ENCODE results near the gene ATP6V0E2.

The ATP6V0E2 gene

GRCh38 chr7:149838992-149839408 lies 34.8 kb upstream of the ATP6V0E2 start:
- no peak for DNase-seq

DNA sequence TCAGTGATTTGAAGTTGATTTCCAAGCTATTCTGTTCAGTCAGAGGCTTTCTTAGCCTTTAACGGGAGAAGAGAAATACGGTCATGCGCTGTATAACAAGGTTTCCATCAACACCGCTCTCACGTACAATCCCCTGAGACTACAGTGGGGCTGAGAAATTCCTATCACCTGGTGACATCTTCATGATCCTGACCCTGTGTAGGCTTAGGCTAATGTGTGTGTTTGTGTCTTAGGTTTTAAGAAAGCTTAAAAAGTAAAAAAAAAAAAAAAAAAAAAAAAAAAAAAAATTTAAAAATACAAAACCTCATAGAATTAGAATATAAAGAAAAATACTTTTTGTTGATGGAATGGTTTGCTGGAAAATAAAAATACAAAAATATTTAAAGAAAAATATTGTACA lies 33.8 kb upstream of the ATP6V0E2 start:
- no peak for DNase-seq

- no peak for DNase-seq
Measured at GRCh38 chr7:149843566-149843965, 30.2 kb upstream of the ATP6V0E2 start.

GRCh38 chr7:149844445-149844844 lies 29.3 kb upstream of the ATP6V0E2 start:
- no peak for DNase-seq

DNA sequence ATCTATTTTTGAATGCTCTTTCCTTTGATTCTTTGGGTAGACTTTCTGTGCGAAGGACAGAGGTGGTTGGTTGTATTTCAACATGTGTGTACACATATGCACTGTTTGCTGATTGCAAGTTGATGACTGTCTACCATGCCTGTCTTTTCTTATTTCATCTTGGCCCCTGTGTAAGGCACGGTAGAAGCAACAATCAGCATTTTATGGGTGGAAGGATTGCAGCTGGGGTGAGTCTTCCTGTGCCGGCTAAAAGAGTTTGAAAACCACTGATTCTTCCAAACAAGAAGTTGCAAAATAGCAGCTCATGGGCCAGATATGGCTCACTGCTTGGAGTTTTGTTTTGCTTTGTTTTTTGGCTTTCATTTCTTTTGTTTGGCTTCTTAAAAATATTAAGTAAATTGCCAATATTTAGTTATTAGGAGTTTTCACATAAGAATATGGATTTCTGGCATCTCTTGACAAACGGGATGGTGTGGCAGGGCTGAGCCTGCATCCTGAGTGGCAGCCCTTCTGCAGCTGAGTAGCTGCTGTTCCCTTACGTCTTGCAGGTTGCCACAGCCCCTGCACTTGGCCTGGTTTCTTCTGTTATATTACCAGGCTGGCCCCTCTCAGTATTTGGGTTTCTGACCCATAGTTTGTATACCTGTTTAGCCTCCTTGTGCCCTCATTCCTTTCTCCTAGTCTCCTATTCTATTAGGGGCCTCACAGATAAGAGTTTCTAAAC lies 28.4 kb upstream of the ATP6V0E2 start:
- DNase-seq, result no peak

GRCh38 chr7:149846021-149846420 lies 27.7 kb upstream of the ATP6V0E2 start:
- DNase-seq, result no peak

DNA sequence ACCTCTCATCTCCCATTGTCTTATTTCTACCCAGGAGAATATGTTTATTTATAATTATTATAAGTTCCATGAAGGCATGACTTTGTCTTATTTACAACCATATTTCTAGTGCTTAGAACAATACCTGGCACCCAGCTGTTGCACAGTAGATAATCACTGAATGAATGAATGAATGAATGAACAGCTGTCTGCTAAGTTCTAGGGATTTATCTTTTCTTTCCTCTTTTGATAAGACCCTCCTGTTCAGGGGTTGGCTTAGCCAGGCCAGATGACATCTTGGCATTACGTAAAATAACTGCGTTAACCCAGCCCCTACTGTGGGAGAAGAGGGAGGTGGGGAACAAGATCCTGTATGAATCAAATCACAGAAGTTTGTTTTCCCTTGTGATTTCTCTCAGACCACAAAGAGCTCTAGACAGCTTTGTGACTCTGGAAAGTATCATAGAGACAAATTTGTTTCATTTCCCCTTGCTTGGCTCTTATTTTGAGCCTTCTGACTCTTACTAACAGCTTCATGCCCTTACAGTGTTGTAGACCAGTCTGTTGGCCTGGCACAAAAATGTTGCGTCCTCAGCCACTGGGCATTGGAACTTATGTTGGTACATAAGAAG lies 27.2 kb upstream of the ATP6V0E2 start:
- DNase-seq, result no peak

DNA sequence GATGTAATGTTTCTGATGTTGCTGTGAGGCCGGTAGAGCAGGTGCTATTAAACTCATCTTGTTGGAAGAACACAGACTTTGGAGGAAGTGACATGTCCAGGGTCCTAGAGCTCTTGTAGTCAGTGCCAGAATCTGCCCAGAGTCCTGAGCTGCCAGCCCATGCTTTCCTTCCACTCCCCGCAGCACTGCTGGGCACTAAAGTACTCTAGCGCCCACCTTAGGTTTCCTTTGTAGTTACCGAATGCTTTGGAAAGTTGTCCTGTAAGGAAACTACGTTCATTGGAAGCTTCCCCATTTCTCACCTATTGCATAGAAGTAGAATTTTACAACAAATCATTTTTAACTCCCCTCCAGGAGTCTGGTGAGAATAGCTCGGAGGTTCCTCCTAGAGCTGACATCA lies 24.6 kb upstream of the ATP6V0E2 start:
- no peak for DNase-seq

DNA sequence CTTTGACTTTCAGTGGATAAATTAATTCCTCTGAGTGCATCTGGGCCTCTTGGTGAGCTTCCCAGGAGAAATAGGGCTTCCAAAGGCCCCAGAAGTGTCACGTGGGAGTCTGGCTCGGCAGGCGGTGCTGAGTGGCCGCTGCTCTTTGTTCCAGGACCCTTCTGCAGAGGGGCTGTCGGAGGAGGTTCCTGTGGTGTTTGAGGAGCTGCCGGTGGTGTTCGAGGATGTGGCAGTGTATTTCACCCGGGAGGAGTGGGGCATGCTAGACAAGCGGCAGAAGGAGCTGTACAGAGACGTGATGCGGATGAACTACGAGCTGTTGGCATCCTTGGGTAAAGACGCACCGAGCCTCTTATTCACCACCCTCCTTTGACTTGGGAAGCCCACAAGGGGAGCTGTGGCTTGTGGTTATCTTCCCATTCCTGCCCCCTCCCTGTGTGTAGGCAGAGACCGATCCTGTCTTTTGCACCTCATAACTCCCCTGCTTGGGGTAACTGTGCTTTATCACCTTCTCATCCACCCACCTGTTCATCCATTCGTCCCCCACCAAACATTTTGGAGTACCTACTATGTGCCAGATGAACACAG lies 23.7 kb upstream of the ATP6V0E2 start:
- DNase-seq, result no peak

GRCh38 chr7:149850716-149851115 lies 23.1 kb upstream of the ATP6V0E2 start:
- DNase-seq, result no peak

GRCh38 chr7:149851449-149851848 lies 22.3 kb upstream of the ATP6V0E2 start:
- no peak for DNase-seq

DNA sequence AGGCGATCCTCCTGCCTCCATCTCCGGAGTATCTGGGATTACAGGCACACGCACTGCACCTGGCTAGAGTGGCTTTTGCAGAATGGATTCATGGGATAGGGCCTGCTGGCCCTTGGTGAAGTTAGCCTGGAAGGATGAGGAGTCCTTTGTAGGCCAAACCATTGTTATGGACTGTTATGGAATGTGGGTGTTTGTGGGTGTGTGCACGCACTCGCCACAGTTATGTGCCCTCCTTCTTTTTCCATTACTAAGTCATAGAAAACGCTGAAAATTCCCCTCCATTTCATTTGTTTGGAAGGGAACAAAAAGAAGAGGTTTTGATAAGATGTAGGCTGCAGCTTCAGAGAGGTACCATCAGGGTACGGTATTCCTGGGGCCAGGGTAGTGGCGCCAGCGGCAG lies 20.6 kb upstream of the ATP6V0E2 start:
- DNase-seq, result no peak

- peak; percentile 93 for DNase-seq
Measured at GRCh38 chr7:149854611-149855360, 19.0 kb upstream of the ATP6V0E2 start.

DNA sequence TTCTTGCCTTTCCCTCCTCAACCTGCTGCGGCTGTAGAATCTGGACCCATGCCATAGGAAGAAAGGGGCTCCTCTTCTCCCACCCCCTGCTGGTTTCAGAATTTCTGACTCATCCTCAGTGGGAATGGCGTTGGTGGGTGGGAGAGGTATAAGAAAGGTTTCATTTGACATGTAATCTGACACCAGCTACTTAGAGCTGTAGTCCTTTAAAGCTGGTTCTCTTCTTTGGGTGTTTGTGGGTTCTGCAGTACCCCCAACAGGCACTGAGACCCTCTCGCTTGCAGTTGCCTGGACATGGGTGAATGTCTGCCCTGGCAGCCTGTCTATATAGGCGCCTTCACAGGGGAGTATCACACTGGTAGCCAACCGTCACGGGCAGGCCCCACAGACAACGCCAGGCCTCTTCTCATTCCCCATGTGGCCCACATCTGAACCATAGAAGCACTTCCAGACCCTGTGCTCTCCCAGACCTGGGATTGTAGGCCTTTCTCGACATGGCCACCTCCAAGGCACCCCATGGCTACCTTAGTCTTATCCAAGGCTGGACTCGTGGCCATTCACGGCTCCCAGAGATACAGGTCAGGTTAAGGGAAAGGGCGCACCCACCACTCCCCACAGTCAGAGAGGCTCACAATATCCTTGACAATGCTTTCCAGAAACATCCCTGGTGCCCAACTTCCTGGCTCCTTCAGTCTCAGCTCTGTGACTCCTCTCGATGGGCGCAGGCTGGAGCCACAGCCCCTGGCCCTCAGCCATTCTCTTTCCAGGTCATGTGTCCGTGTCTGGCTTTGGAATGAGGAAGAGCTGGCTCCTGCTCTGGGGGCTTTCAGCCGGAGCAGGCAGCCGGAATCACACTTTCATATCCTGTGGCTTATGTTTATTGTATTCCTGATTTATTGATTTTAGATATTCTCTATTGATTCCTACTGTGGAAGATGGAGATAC lies 18.1 kb upstream of the ATP6V0E2 start:
- no peak for DNase-seq

GRCh38 chr7:149856583-149856982 lies 17.2 kb upstream of the ATP6V0E2 start:
- DNase-seq, result no peak

- no peak for DNase-seq
Measured at GRCh38 chr7:149859369-149859768, 14.4 kb upstream of the ATP6V0E2 start.

- DNase-seq, result no peak
Measured at GRCh38 chr7:149859876-149860275, 13.9 kb upstream of the ATP6V0E2 start.

DNA sequence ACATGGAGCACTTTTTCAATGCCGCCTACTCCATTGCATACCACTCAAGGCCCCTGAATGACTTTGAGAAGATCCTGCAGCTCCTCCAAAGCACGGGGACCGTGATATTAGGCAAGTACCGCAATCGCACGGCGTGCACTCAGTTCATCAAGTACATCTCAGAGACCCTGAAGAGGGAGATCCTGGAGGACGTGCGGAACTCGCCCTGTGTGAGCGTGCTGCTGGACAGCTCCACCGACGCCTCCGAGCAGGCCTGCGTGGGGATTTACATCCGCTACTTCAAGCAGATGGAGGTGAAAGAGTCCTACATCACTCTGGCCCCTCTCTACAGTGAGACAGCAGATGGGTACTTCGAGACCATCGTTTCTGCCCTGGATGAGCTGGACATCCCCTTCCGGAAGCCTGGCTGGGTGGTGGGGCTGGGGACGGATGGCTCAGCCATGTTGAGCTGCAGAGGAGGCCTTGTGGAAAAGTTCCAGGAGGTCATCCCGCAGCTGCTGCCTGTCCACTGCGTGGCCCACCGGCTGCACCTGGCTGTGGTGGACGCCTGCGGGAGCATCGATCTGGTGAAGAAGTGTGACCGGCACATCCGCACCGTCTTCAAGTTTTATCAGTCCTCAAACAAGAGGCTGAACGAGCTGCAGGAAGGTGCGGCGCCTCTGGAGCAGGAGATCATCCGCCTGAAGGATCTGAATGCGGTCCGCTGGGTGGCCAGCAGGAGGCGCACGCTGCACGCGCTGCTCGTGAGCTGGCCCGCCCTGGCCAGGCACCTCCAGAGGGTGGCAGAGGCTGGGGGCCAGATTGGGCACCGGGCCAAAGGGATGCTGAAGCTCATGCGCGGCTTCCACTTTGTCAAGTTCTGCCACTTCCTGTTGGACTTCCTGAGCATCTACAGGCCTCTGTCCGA lies 12.7 kb upstream of the ATP6V0E2 start:
- no peak for DNase-seq

DNA sequence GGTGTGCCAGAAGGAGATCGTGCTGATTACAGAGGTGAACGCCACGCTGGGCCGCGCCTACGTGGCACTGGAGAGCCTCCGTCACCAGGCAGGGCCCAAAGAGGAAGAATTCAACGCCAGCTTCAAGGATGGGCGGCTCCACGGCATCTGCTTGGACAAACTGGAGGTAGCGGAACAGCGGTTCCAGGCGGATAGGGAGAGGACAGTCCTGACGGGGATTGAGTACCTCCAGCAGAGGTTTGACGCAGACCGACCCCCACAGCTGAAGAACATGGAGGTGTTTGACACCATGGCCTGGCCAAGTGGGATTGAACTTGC lies 12.1 kb upstream of the ATP6V0E2 start:
- no peak for DNase-seq

DNA sequence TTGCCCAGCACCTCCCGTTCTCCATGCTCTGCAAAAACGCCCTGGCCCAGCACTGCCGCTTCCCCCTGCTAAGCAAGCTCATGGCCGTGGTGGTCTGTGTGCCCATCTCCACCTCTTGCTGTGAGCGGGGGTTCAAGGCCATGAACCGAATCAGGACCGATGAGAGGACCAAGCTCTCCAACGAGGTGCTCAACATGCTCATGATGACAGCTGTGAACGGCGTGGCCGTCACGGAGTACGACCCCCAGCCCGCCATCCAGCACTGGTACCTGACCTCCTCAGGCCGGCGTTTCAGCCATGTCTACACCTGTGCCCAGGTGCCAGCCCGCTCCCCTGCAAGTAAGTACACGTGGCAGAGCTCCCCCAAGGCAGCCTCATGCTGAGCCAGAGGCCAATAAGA lies 11.6 kb upstream of the ATP6V0E2 start:
- no peak for DNase-seq

DNA sequence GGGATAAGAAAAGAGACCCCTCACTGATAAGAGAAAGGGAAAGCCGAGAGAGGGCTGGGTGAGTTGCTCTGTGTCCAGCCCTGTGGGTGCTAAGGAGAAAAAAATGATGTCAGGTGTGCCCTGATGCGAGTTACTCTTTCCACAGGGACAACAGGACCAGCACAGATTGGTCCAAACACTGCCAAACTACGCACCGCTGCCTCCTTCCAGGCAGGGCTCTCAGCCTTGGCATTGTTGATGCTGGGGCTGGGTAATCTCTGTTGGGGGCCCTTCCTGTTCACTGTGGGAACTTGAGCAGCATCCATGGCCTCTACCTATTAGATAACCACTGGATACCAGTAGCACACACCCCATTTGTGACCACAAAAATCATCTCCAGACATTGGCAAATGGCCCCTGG lies 10.3 kb upstream of the ATP6V0E2 start:
- DNase-seq, result no peak

DNA sequence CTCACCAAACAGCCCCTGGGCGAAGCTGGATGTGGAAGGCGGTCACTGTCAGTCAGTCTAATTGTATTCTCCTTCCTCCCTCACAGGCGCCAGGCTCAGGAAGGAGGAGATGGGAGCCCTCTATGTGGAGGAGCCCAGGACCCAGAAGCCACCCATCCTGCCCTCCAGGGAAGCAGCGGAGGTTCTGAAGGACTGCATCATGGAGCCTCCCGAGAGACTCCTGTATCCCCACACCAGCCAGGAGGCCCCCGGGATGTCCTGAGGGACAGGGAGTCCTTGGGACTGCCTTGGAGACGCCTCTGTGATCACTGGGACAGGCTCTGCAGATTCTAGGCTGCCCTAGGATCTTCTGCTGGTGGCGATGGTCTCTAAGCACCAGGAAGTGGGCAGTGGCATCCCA lies 9.7 kb upstream of the ATP6V0E2 start:
- DNase-seq, result no peak
